Measurements from ENCODE around the gene SMIM33.

DNA sequence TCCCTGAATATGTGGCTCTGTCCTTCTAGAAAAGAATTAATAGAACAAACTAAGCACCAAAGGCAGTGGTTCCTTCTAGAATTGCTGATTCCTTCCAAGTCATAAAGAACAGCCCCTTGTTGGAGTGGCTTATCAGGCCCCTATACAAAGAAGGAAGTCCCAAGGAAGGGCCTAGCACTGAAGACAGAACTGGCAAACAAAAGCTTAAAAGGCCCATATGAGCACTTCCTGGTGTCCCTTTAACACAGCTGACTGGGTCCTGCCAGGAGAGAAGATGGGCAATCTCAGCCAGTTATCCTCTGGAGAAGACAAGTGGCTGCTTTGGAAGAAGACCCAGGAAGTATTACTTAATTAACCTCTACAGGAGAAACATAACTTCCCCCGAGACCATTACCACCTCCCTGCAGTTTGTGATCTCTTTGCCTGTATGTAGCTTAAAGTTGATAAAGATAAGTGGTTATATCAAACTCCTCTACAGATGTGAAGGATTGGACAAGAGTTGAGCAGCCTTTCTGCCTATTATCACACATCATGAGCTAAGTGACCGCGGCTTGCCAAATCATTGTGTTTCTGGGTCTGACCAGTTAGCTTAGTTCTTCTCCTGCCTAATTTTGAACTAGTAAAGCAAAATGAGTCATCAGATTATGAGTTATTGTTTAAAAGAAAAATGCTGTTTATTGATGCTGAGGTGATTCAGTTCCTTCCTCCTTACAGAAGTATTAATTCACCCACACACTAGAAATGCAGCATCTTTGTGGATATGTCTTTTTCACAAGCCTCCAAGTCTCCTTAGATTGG is 25.0 kb downstream of the SMIM33 start:
- no peak for TF ChIP-seq EZH2 (IDR thresholded peaks at IDR 0.05; ENCODE audit: insufficient read depth, poor library complexity, severe bottlenecking)
- TF ChIP-seq EZH2phosphoT487 (IDR thresholded peaks at IDR 0.05; ENCODE audit: insufficient read depth, low read depth), result no peak

All from GM23248 (cell line).